Loucy (cell line): ENCODE measurements around the gene ATE1.

Experiments used
- H2AFZ ChIP-seq: fragments of 200-600 bp; sonication (generic); 2 replicates; pipeline ENCODE4 v1.6.0; 2016; ENCODE audit warnings: antibody characterized with exemption, mild to moderate bottlenecking, low read length, moderate library complexity
- H3F3A ChIP-seq: fragments of 200-600 bp; 2 replicates; pipeline ENCODE4 v1.6.0; 2016; ENCODE audit warnings: antibody characterized with exemption, low read depth, mild to moderate bottlenecking
- H3K27me3 ChIP-seq: fragments of 200-600 bp; sonication (generic); 2 replicates; pipeline ENCODE4 v1.6.1; 2014; ENCODE audit warnings: low read length, mild to moderate bottlenecking; ENCODE audit not compliant: insufficient read depth, poor library complexity, severe bottlenecking
- H3K36me3 ChIP-seq: fragments of 200-600 bp; sonication (generic); 2 replicates; pipeline ENCODE4 v1.6.1; 2016; ENCODE audit warnings: low read length; ENCODE audit not compliant: insufficient read depth
- H3K4me1 ChIP-seq: fragments of 200-600 bp; sonication (generic); 2 replicates; pipeline ENCODE4 v1.5.1; 2014; ENCODE audit warnings: low read length, mild to moderate bottlenecking; ENCODE audit not compliant: insufficient read depth, poor library complexity, severe bottlenecking
- H3K4me2 ChIP-seq: fragments of 200-600 bp; sonication (generic); 2 replicates; pipeline ENCODE4 v1.6.0; 2014; ENCODE audit warnings: antibody characterized with exemption, low read length, low read depth, mild to moderate bottlenecking; ENCODE audit not compliant: poor library complexity, severe bottlenecking
- H3K4me3 ChIP-seq: fragments of 200-600 bp; sonication (generic); 2 replicates; pipeline ENCODE4 v1.5.1; 2014; ENCODE audit warnings: low read length, mild to moderate bottlenecking, mixed read lengths; ENCODE audit not compliant: poor library complexity, severe bottlenecking
- H3K79me2 ChIP-seq: fragments of 200-600 bp; sonication (generic); 2 replicates; pipeline ENCODE4 v1.6.1; 2014; ENCODE audit warnings: low read length; ENCODE audit not compliant: insufficient read depth
- H3K9ac ChIP-seq: fragments of 200-600 bp; sonication (generic); 2 replicates; pipeline ENCODE4 v1.6.0; 2014; ENCODE audit warnings: mild to moderate bottlenecking, low read depth, low read length, moderate library complexity; ENCODE audit not compliant: poor library complexity, severe bottlenecking
- H3K9me2 ChIP-seq: fragments of 200-600 bp; sonication (generic); replicated peaks from 2 replicates; pipeline ENCODE4 v1.6.1; 2016; ENCODE audit warnings: low read depth, low read length, mixed read lengths
- H3K9me3 ChIP-seq: fragments of 200-600 bp; sonication (generic); 2 replicates; pipeline ENCODE4 v1.6.1; 2014; ENCODE audit warnings: mild to moderate bottlenecking, antibody characterized with exemption, low read length, low read depth; ENCODE audit not compliant: insufficient read depth
- H4K20me1 ChIP-seq: fragments of 200-600 bp; sonication (generic); 2 replicates; pipeline ENCODE4 v1.6.0; 2014; ENCODE audit warnings: antibody characterized with exemption, low read length, mild to moderate bottlenecking; ENCODE audit not compliant: insufficient read depth, poor library complexity, severe bottlenecking
- EZH2phosphoT487 ChIP-seq: fragments of 200-600 bp; IDR thresholded peaks from 2 replicates; pipeline ENCODE4 v1.6.1; 2018; ENCODE audit warnings: antibody characterized with exemption, mild to moderate bottlenecking, moderate library complexity, borderline replicate concordance
- TF ChIP-seq, protein P1 (sequence below): fragments of 200-600 bp; sonication (generic); conservative IDR thresholded peaks from 2 replicates; pipeline ENCODE4 v1.5.1; 2014; ENCODE audit warnings: mild to moderate bottlenecking, antibody characterized with exemption, low read length

The ATE1 gene

DNA sequence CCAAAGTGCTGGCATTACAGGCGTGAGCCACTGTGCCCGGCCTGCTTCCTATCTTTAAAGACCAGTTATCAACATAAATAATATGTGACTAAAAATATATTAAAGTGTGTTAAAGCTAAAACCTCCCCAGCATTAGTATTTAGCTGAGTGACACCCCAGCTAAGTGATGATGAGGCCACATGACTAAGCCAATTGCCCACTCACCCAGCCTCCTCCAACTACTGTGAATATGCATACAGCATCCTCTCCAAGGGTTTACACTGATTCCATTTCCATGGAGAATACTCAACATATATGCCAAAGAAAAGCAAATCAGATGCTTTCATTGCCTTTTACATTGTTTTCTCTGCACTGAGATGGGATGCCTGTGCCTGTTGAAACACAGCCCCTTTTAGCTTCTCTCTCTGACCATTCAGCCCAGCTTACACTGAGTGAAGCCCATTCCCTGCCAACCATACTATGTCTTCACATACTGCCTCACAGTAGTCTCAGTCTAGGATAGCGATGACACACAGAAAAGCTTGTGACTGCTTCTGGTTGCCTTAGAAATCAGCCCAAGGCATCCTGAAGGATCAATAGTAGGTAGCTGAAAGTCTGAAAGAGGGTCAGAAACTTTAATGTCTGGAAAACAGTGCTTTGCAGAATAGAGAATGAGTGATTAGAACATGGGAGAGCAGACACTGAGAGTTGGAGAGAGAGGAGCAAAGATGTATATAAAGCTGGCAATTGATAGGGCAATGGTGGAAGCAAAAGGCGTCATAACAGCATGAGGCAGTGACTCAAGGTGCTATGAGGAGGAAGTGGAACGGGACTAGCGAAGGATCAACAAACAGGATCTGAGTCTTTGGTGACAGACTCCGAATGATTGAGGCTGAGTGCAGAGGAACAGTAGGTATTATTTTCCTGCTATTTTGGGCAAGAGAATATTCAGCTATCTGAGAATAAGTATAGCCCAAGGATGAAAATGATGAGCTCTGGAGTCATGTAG lies 19.8 kb upstream of the ATE1 start:
- Histone ChIP-seq H3K27me3 (no peaks in the 10 kb centered on the region), H3K9me2 (no peaks in the 10 kb centered on the region), H3K4me1 (no peaks in the 10 kb centered on the region), H2AFZ (no peak overlapping the region), H3K4me3 (no peak overlapping the region), H4K20me1 (no peaks in the 10 kb centered on the region), H3F3A (no peaks in the 10 kb centered on the region), H3K79me2 (no peaks in the 10 kb centered on the region), H3K9me3 (no peaks in the 10 kb centered on the region), H3K36me3 (no peaks in the 10 kb centered on the region), H3K9ac (no peak overlapping the region), H3K4me2 (no peak overlapping the region)
- TF ChIP-seq, protein P1, sequence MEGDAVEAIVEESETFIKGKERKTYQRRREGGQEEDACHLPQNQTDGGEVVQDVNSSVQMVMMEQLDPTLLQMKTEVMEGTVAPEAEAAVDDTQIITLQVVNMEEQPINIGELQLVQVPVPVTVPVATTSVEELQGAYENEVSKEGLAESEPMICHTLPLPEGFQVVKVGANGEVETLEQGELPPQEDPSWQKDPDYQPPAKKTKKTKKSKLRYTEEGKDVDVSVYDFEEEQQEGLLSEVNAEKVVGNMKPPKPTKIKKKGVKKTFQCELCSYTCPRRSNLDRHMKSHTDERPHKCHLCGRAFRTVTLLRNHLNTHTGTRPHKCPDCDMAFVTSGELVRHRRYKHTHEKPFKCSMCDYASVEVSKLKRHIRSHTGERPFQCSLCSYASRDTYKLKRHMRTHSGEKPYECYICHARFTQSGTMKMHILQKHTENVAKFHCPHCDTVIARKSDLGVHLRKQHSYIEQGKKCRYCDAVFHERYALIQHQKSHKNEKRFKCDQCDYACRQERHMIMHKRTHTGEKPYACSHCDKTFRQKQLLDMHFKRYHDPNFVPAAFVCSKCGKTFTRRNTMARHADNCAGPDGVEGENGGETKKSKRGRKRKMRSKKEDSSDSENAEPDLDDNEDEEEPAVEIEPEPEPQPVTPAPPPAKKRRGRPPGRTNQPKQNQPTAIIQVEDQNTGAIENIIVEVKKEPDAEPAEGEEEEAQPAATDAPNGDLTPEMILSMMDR, result no peak
- TF ChIP-seq EZH2phosphoT487, result no peak

DNA sequence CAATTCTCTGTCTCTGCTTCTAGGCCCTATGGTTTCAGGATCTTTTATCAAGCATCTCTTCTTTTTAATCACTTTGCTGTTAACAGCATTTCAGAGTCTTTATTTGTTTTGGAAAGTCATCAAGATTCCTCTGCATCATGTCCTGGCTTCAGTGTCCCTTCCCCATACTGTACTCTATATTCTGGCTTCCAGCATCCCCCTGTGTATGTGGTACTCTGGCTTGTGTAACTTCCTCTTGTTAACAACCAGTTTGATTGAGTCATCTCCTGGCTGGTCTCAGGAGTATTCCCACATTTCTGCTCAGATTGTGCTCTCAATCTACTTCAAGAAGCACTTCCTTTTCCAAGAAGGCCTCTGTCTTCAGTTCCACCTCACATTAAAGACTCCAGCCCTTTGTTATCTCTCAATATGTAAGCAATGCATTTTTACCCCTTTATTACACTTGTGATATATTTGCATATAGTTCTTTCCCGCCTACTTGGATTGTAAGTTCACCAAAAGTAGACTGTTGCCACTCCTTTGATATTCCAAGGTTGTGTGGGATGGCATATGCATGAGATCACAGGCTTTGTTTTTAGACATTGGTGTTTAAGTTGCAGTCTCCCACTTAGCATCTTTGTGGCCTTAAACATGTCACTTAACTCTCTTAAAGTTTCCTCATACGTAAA lies 15.1 kb upstream of the ATE1 start:
- H3K4me3 ChIP-seq, result no peak overlapping the region
- no peaks in the 10 kb centered on the region for H3K36me3 ChIP-seq
- H3K9me3 ChIP-seq, result no peaks in the 10 kb centered on the region
- H3F3A ChIP-seq, result no peaks in the 10 kb centered on the region
- no peaks in the 10 kb centered on the region for H3K79me2 ChIP-seq
- H3K4me1 ChIP-seq, result no peaks in the 10 kb centered on the region
- no peaks in the 10 kb centered on the region for H4K20me1 ChIP-seq
- no peaks in the 10 kb centered on the region for H3K27me3 ChIP-seq
- no peak overlapping the region for H3K9ac ChIP-seq
- H3K9me2 ChIP-seq, result no peaks in the 10 kb centered on the region
- no peak overlapping the region for H3K4me2 ChIP-seq
- no peak overlapping the region for H2AFZ ChIP-seq
- TF ChIP-seq, protein P1, result no peak
- no peak for TF ChIP-seq EZH2phosphoT487

DNA sequence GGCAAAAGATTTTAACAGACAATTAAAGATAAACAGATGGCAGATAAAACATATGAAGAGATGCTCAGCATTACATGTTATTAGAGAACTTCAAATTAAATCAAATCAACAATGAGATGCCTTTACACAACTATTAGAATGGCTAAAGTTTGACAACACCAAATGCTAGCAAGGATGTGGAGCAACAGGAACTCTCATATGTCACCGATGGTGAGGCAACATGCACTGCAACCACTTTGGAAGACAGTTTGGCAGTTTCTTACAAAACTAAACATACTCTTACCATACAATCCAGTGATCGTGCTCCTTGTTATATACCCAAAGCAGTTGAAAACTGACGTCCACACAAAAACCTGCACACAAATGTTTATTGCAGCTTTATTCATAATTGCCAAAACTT lies 13.7 kb upstream of the ATE1 start:
- H4K20me1 ChIP-seq, result no peaks in the 10 kb centered on the region
- no peaks in the 10 kb centered on the region for H3K27me3 ChIP-seq
- H3K4me3 ChIP-seq, result no peak overlapping the region
- no peaks in the 10 kb centered on the region for H3K4me1 ChIP-seq
- H3K9ac ChIP-seq, result no peak overlapping the region
- H3K9me2 ChIP-seq, result no peaks in the 10 kb centered on the region
- no peak overlapping the region for H2AFZ ChIP-seq
- no peak for TF ChIP-seq EZH2phosphoT487
- TF ChIP-seq, protein P1, result no peak
- H3K36me3 ChIP-seq, result no peaks in the 10 kb centered on the region
- H3K4me2 ChIP-seq, result no peak overlapping the region
- no peaks in the 10 kb centered on the region for H3K9me3 ChIP-seq
- no peaks in the 10 kb centered on the region for H3K79me2 ChIP-seq
- H3F3A ChIP-seq, result no peaks in the 10 kb centered on the region
